ENCODE results near the gene PRKCA.

PRKCA gene

DNA sequence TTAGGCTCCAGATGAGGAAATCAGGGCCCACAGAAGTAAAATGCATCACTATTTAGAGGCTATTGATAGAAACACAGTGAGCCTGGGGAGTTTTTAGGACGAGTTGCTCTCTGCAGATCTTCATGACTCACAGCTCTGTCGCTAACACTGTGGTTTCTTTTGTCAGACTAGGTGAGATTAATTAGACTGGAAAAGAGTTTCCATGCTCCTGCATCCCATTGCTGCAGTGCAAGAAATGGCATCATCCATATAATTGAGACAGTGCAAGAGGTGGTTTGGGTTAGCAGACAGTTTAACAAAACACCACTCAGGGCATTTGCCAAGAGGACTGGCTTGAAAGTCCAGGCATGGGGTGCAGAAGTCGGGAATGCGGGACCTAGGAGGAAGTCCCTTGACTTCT, 333.7 kb downstream of the PRKCA start:
- no peak for TF ChIP-seq CTCF (IDR thresholded peaks at IDR 0.05; ENCODE audit: low read depth, low read length)
- no peak overlapping the region for H3K4me3 ChIP-seq (ENCODE audit: low read depth, low read length)

DNA sequence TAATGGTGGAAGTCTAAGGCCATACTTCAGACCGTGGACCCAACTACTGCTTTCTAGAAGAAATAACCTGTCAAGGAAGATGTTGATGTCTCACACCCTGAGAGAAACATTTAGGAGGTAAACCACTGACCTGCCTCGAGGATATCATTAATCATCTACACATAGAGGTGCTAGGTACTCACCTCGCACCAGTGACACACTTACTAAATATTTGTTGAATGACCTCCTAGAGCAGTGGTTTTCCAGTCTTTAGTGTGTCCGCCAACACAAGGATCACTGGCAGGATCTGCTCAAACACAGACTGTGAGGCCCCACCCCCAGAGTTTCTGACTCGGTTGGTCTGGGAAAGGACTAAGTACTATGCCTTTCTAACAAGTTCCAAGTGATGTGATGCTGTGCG, 335.1 kb downstream of the PRKCA start:
- no peak for TF ChIP-seq CTCF (IDR thresholded peaks at IDR 0.05; ENCODE audit: low read depth, low read length)

GRCh38 chr17:66638707-66639479, 336.5 kb downstream of the PRKCA start:
- no peak overlapping the region for H3K4me3 ChIP-seq (ENCODE audit: low read depth, low read length)
- TF ChIP-seq CTCF (IDR thresholded peaks at IDR 0.05; ENCODE audit: low read depth, low read length) = no peak

More for the DNA sequence above, 335.1 kb downstream of the PRKCA start:
- H3K4me3 ChIP-seq (ENCODE audit: low read depth, low read length) = no peak overlapping the region

DNA sequence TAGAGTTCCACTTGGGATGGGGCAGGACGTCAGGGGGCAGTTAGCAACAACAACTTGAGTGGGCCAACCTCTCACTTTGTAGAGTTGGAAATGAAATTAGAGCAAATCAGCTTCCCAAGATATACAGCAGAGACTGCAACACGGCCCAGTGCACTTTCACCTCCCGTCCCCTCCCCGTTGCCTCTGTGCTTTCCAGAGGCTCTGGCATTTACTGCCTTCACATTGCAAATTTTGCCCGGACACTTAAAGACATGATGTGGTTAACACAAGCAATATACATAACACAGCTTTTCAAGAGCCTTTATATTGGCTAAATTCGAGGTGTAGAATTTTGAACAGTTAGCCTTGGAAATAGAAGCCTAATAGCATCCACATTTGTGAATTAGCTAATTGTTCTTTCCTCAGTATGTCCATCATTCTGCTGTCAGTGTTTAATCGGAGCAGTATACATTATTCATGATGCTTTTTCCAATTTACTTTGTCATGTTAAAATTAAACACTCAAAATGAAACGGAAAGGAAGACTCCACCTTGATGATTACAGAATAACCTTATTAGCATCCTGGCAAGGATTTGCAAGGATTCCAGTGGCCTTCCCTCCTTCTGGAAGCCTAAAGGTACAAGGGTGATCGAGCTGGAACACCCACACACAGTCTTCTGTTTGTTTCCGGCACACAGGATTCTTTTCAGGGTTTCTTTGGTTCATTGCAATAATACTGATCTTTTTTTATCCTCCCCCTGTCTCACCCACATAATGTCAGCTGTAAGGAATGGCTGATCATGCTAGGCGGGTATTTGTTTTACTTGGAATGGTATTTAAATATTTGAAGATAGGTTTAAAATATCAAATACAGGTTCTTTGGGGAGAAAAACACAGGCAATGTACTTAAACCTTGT, 341.6 kb downstream of the PRKCA start:
- H3K4me3 ChIP-seq (ENCODE audit: low read depth, low read length) = no peak overlapping the region
- TF ChIP-seq CTCF (IDR thresholded peaks at IDR 0.05; ENCODE audit: low read depth, low read length) = no peak

DNA sequence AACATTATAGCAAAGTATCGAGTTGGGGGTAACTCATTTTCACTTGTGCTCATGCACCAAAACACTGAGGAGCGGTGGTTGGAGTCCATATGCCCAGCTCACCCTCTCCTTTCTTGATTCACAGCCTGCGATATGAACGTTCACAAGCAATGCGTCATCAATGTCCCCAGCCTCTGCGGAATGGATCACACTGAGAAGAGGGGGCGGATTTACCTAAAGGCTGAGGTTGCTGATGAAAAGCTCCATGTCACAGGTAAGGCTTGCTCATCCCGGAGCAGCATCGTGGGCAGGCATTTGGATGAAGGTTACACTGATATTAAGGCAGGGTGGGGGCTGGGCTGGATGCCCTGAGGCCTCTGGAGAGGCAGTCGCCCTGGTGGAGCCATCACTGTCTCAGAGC, 342.8 kb downstream of the PRKCA start:
- TF ChIP-seq CTCF (IDR thresholded peaks at IDR 0.05; ENCODE audit: low read depth, low read length) = no peak

GRCh38 chr17:66647391-66647983, 345.1 kb downstream of the PRKCA start:
- no peak overlapping the region for H3K4me3 ChIP-seq (ENCODE audit: low read depth, low read length)
- no peak for TF ChIP-seq CTCF (IDR thresholded peaks at IDR 0.05; ENCODE audit: low read depth, low read length)

More for the DNA sequence above, 342.8 kb downstream of the PRKCA start:
- H3K4me3 ChIP-seq (ENCODE audit: low read depth, low read length) = no peak overlapping the region

All from WI38 (cell line).